Thymus (tissue), 11 donors: ENCODE results near the gene PGAP6. TPM values are rescaled to one million over a fixed set of nuclear protein-coding genes. Genes with fewer than 3 reads are reported as not detected.

Experiments
- DNase-seq, 9 donors: peaks; one replicate each; pipeline ENCODE4 v3.0.0-alpha.2; 2013; ENCODE audit warnings: low spot score in 9 of 9, low read depth in 6 of 9, missing footprints in 1 of 9
- H3K27ac ChIP-seq, 2 donors: one replicate each; pipeline ENCODE4 v1.5.1; 2013; ENCODE audit warnings: control low read depth in 1 of 2, low read depth in 1 of 2, low read length in 1 of 2, mild to moderate bottlenecking in 1 of 2, moderate library complexity in 1 of 2
- H3K27me3 ChIP-seq, 2 donors: one replicate each; pipeline ENCODE4 v1.5.1; 2013; ENCODE audit warnings: low read length in 1 of 2; ENCODE audit not compliant: control insufficient read depth in 2 of 2, insufficient read depth in 1 of 2
- H3K36me3 ChIP-seq, 2 donors: one replicate each; pipeline ENCODE4 v1.5.1; 2013; ENCODE audit warnings: low read length in 1 of 2, mild to moderate bottlenecking in 1 of 2, moderate library complexity in 1 of 2; ENCODE audit not compliant: control insufficient read depth in 2 of 2, insufficient read depth in 2 of 2
- H3K4me1 ChIP-seq, 2 donors: one replicate each; pipeline ENCODE4 v1.5.1; 2013; ENCODE audit warnings: low read length in 2 of 2; ENCODE audit not compliant: control insufficient read depth in 2 of 2, insufficient read depth in 2 of 2
- H3K4me3 ChIP-seq, 2 donors: one replicate each; pipeline ENCODE4 v1.5.1; 2013; ENCODE audit warnings: low read length in 2 of 2, control low read depth in 1 of 2, mild to moderate bottlenecking in 1 of 2
- H3K9me3 ChIP-seq, 2 donors: one replicate each; pipeline ENCODE4 v1.5.1; 2013; ENCODE audit warnings: low read length in 1 of 2, mild to moderate bottlenecking in 1 of 2; ENCODE audit not compliant: control insufficient read depth in 2 of 2, insufficient read depth in 1 of 2
- WGBS: extraction: QIAGEN DNeasy Blood & Tissue Kit; methylation state at CpG from one replicate; pipeline ENCODE4 v1.1.7; 2013; 5-methylcytosine and 5-hydroxymethylcytosine counted together
- polyA plus RNA-seq: library from polyadenylated mRNA; stranded (reverse); fragments of 200-250 nt; gene quantifications from one replicate; pipeline ENCODE4 v1.2.3, GENCODE V29; 2013
- total RNA-seq: library from RNA; stranded (reverse); fragments of 120-200 nt; gene quantifications from one replicate; pipeline ENCODE4 v1.2.4, GENCODE V29; 2013
- donor health status: healthy.

PGAP6 gene
- total and polyA plus RNA-seq, 2 donors, result 22.1 to 47.4 TPM

GRCh38 chr16:359067-359763 is 22.6 kb downstream of the PGAP6 start:
- Histone ChIP-seq H3K36me3 (no peaks in the 10 kb centered on the region), H3K27ac (no peak overlapping the region), H3K27me3 (peaks cover 0 to 20% of the 10 kb centered on the region in 2 donors), H3K4me3 (no peak overlapping the region), H3K9me3 (peaks cover 0 to 3% of the 10 kb centered on the region in 2 donors), H3K4me1 (peaks cover 0 to 15% of the 10 kb centered on the region in 2 donors)
- 91% methylated on average over 19 of the region's 19 CpGs for WGBS
- no peak for DNase-seq

GRCh38 chr16:356741-357140 is 25.0 kb downstream of the PGAP6 start:
- Histone ChIP-seq H3K4me1 (peaks cover 3 to 22% of the 10 kb centered on the region in 2 donors), H3K4me3 (no peak overlapping the region), H3K27ac (no peak overlapping the region), H3K27me3 (peaks cover 0 to 1% of the 10 kb centered on the region in 2 donors), H3K36me3 (no peaks in the 10 kb centered on the region), H3K9me3 (peaks cover 0 to 3% of the 10 kb centered on the region in 2 donors)
- no peak for DNase-seq
- WGBS, result 91% methylated on average over 12 of the region's 12 CpGs

- peak overlapping the region in 1 of 2 donors; percentile 42 for H3K27ac ChIP-seq
- H3K9me3 ChIP-seq, result peaks cover 0 to 3% of the 10 kb centered on the region in 2 donors
- peaks cover 8 to 32% of the 10 kb centered on the region in 2 donors for H3K4me1 ChIP-seq
- H3K27me3 ChIP-seq, result no peaks in the 10 kb centered on the region
- no peak overlapping the region for H3K4me3 ChIP-seq
- no peak for DNase-seq
- no peaks in the 10 kb centered on the region for H3K36me3 ChIP-seq
- WGBS, result 58% methylated on average over 10 of the region's 10 CpGs
These were observed 26.8 kb downstream of the PGAP6 start for GRCh38 chr16:354971-355461.

- H3K27ac ChIP-seq, result peak overlapping the region in 1 of 2 donors; percentile 42
- DNase-seq, result no peak
- no peak overlapping the region for H3K4me3 ChIP-seq
- peaks cover 0 to 3% of the 10 kb centered on the region in 2 donors for H3K9me3 ChIP-seq
- peaks cover 0 to under 1% of the 10 kb centered on the region in 2 donors for H3K36me3 ChIP-seq
- peaks cover 8 to 32% of the 10 kb centered on the region in 2 donors for H3K4me1 ChIP-seq
- WGBS, result 91% methylated on average over 12 of the region's 12 CpGs
- no peaks in the 10 kb centered on the region for H3K27me3 ChIP-seq
These were observed 27.4 kb downstream of the PGAP6 start for GRCh38 chr16:354291-354881.

- 84% methylated on average over 25 of the region's 25 CpGs for WGBS
- H3K27me3 ChIP-seq, result no peaks in the 10 kb centered on the region
These were observed 28.1 kb downstream of the PGAP6 start for GRCh38 chr16:353404-354290.

GRCh38 chr16:352547-353403 is 29.0 kb downstream of the PGAP6 start, which contains the start of gene AXIN1:
Gene AXIN1 (minus strand): TSS chr16:352723. CDS start chr16:347025, 5,698 bp downstream.
- DNase-seq, result peak; percentile 82 to 99 (median 96)
- Histone ChIP-seq H3K4me3 (peak within 1 kb of the TSS; percentile 44 to 84), H3K9me3 (peaks cover 0 to 3% of the 10 kb centered on the region in 2 donors), H3K36me3 (peaks cover 0 to 3% of the 10 kb centered on the region in 2 donors), H3K27me3 (no peaks in the 10 kb centered on the region), H3K4me1 (peaks cover 8 to 32% of the 10 kb centered on the region in 2 donors), H3K27ac (peak within 1 kb of the TSS in 1 of 2 donors; percentile 52)
- 7% methylated on average over 111 of the region's 113 CpGs for WGBS

More at GRCh38 chr16:353404-354290, 28.1 kb downstream of the PGAP6 start:
- peak overlapping the region; percentile 30 to 84 for H3K4me3 ChIP-seq
- H3K9me3 ChIP-seq, result peaks cover 0 to 3% of the 10 kb centered on the region in 2 donors
- H3K4me1 ChIP-seq, result peaks cover 8 to 32% of the 10 kb centered on the region in 2 donors
- DNase-seq, result no peak
- H3K36me3 ChIP-seq, result peaks cover 0 to 3% of the 10 kb centered on the region in 2 donors
- peak overlapping the region in 1 of 2 donors; percentile 8 for H3K27ac ChIP-seq

GRCh38 chr16:351804-352520 is 29.8 kb downstream of the PGAP6 start:
- under 1% methylated on average over 95 of the region's 95 CpGs for WGBS
- peak in 1 of 9 donors; percentile 31 for DNase-seq
- peaks cover 8 to 32% of the 10 kb centered on the region in 2 donors for H3K4me1 ChIP-seq
- H3K4me3 ChIP-seq, result peak overlapping the region; percentile 44 to 84
- peaks cover 4 to 6% of the 10 kb centered on the region in 2 donors for H3K36me3 ChIP-seq
- H3K9me3 ChIP-seq, result peaks cover 0 to 3% of the 10 kb centered on the region in 2 donors
- no peaks in the 10 kb centered on the region for H3K27me3 ChIP-seq
- H3K27ac ChIP-seq, result peak overlapping the region in 1 of 2 donors; percentile 52
